ENCODE measurements around the gene LHX8. TPM values are rescaled to one million over a fixed set of nuclear protein-coding genes. Genes with fewer than 3 reads are reported as not detected.
A peak's percentile ranks its signal among the peaks of the same experiment; 100 is the strongest.

LHX8 gene
- total RNA-seq, 4 donors from 2014 or later: 0.23 to 1.3 TPM; not detected in 2

DNA sequence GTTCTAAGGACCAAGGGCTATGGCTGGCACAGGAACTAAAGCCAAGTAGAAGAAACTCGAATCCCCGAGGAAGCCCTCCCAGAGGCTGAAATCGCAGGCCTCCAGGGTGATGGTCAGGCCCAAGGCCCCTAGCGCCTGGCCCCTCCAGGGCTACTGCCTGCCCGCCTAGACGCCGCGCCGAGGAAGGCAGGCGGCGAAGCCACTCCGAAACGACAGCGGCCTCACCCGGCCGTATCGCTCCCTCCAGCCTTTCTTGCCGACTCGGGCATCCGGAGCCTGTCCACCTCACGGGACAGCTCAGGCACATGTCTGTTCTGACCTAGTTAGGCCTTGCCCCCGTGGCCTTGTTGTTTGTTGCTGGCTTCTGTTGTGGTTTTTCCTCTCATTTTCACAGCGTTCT, 9.7 kb upstream of the LHX8 start:
- no peaks in the 10 kb centered on the region for H3K4me1 ChIP-seq
- H3K27me3 ChIP-seq: peaks cover 0 to 63% (median 5%) of the 10 kb centered on the region in 4 donors
- intact Hi-C loops (cut with DNase I): no loop called here
- TF ChIP-seq POLR2A (IDR thresholded peaks at IDR 0.05): no peak
- no peak for TF ChIP-seq CTCF (IDR thresholded peaks at IDR 0.05)
- H3K4me3 ChIP-seq: no peak overlapping the region
- no peaks in the 10 kb centered on the region for H3K36me3 ChIP-seq
- 23 to 61% methylated on average over 6 to 22 of the region's 23 CpGs for WGBS, 2 donors
- peaks cover 0 to 4% (median 0%) of the 10 kb centered on the region in 3 donors for H3K9me3 ChIP-seq
- H3K27ac ChIP-seq: no peak overlapping the region
- no peak for DNase-seq

GRCh38 chr1:75125161-75125726, 8.9 kb upstream of the LHX8 start:
- Histone ChIP-seq H3K4me1 (no peaks in the 10 kb centered on the region), H3K9me3 (peaks cover 0 to 4% (median 0%) of the 10 kb centered on the region in 3 donors), H3K27me3 (peaks cover 4 to 71% (median 8%) of the 10 kb centered on the region in 4 donors), H3K36me3 (no peaks in the 10 kb centered on the region), H3K4me3 (no peak overlapping the region), H3K27ac (no peak overlapping the region)
- no peak for TF ChIP-seq CTCF (IDR thresholded peaks at IDR 0.05)
- TF ChIP-seq POLR2A (IDR thresholded peaks at IDR 0.05): no peak
- DNase-seq: no peak
- intact Hi-C loops (cut with DNase I): no loop called here
- WGBS, 2 donors: 13 to 58% methylated on average over 3 to 8 of the region's 38 CpGs

DNA sequence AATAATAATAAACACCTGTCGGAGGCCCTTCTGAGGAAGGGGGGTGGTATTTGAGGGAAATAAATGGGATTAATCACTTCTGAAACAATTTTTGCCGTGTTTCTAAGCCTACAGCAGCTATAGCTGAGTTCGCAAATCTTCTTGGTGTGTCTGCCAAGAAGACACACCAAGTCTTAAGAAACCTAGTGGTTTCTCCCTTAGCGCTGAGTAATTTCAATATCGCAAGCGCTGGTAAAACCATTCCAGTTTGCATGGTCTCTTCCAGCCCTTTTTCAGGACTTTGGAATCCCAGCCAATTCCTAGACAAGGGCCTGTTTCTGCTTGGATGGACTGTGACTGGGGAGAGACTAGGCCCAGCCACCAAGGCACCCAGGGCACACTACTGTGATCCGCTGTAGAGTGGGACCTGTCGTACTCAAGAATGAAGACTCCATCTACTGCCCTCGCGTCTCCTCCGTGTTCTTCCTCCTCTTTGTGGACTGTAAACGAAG, 7.5 kb upstream of the LHX8 start:
- H3K36me3 ChIP-seq: no peaks in the 10 kb centered on the region
- no peaks in the 10 kb centered on the region for H3K4me1 ChIP-seq
- no peak overlapping the region for H3K27ac ChIP-seq
- 24 to 59% methylated on average over 9 to 12 of the region's 12 CpGs for WGBS, 2 donors
- TF ChIP-seq CTCF (IDR thresholded peaks at IDR 0.05) (no peak), POLR2A (IDR thresholded peaks at IDR 0.05) (no peak)
- H3K27me3 ChIP-seq: peaks cover 16 to 85% (median 20%) of the 10 kb centered on the region in 4 donors
- H3K4me3 ChIP-seq: no peak overlapping the region
- DNase-seq: no peak
- H3K9me3 ChIP-seq: peaks cover 0 to 4% (median 0%) of the 10 kb centered on the region in 3 donors
- intact Hi-C loops (cut with DNase I): no loop called here

GRCh38 chr1:75127916-75128717, 6.1 kb upstream of the LHX8 start:
- Histone ChIP-seq H3K27ac (no peak overlapping the region), H3K9me3 (peaks cover 0 to 4% (median 0%) of the 10 kb centered on the region in 3 donors), H3K4me1 (no peaks in the 10 kb centered on the region), H3K27me3 (peaks cover 16 to 97% (median 30%) of the 10 kb centered on the region in 4 donors), H3K36me3 (no peaks in the 10 kb centered on the region), H3K4me3 (no peak overlapping the region)
- DNase-seq: no peak
- TF ChIP-seq POLR2A (IDR thresholded peaks at IDR 0.05) (no peak), CTCF (IDR thresholded peaks at IDR 0.05) (no peak)
- intact Hi-C loops (cut with DNase I): no loop called here
- WGBS, 2 donors: 18 to 25% methylated on average over 18 to 24 of the region's 27 CpGs

DNA sequence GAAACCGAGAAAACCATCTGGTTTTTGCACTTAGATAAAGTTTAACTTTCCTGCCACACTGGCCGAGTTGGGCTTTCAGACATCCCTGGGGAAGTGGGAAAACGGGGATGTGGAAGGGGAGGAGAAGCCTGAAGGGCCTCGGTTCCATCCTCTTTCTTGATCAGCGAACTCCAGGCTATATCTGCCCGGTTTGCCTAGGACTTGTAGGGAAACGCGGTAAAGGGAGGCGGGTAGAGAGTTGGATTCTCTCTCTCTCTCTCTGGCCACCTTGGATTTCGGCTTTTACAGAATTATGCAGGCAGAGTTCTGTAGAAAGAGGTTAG, 4.6 kb upstream of the LHX8 start:
- Histone ChIP-seq H3K4me1 (peaks cover 0 to 10% (median under 1%) of the 10 kb centered on the region in 3 donors), H3K9me3 (peaks cover 0 to 4% (median 0%) of the 10 kb centered on the region in 3 donors), H3K4me3 (no peak overlapping the region), H3K27ac (peak overlapping the region in 1 of 4 donors; percentile 70), H3K27me3 (peaks cover 16 to 100% (median 41%) of the 10 kb centered on the region in 4 donors), H3K36me3 (no peaks in the 10 kb centered on the region)
- DNase-seq: no peak
- 7 to 8% methylated on average over 9 to 10 of the region's 10 CpGs for WGBS, 2 donors
- intact Hi-C loops (cut with DNase I): no loop called here
- TF ChIP-seq CTCF (IDR thresholded peaks at IDR 0.05): no peak
- TF ChIP-seq POLR2A (IDR thresholded peaks at IDR 0.05): no peak
